Subcutaneous adipose tissue (tissue), 4 donors: ENCODE data around the gene GNAS. TPM values are rescaled to one million over a fixed set of nuclear protein-coding genes. Genes with fewer than 3 reads are reported as not detected.

Source experiments
- total RNA-seq, 4 donors: library from RNA; depleted of rRNA; stranded (reverse); fragments of >200 nt; gene quantifications; one replicate each; pipeline ENCODE4 v1.1.0, GENCODE V29; 2016
- TF ChIP-seq, protein P1 (sequence below): fragments of 450-650 bp; IDR thresholded peaks from one replicate; pipeline ENCODE4 v1.5.1; 2016; ENCODE audit warnings: low read depth, mild to moderate bottlenecking, control low read depth, antibody characterized with exemption, moderate library complexity

Gene GNAS
- total RNA-seq, 4 donors from 2014 or later, result 671 to 1,187 (median 863) TPM

GRCh38 chr20:58822149-58822548 lies 30.4 kb upstream of the GNAS start:
- TF ChIP-seq, protein P1, sequence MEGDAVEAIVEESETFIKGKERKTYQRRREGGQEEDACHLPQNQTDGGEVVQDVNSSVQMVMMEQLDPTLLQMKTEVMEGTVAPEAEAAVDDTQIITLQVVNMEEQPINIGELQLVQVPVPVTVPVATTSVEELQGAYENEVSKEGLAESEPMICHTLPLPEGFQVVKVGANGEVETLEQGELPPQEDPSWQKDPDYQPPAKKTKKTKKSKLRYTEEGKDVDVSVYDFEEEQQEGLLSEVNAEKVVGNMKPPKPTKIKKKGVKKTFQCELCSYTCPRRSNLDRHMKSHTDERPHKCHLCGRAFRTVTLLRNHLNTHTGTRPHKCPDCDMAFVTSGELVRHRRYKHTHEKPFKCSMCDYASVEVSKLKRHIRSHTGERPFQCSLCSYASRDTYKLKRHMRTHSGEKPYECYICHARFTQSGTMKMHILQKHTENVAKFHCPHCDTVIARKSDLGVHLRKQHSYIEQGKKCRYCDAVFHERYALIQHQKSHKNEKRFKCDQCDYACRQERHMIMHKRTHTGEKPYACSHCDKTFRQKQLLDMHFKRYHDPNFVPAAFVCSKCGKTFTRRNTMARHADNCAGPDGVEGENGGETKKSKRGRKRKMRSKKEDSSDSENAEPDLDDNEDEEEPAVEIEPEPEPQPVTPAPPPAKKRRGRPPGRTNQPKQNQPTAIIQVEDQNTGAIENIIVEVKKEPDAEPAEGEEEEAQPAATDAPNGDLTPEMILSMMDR, result no peak

- TF ChIP-seq, protein P1, result no peak
Measured at GRCh38 chr20:58822748-58823730, 29.5 kb upstream of the GNAS start.

DNA sequence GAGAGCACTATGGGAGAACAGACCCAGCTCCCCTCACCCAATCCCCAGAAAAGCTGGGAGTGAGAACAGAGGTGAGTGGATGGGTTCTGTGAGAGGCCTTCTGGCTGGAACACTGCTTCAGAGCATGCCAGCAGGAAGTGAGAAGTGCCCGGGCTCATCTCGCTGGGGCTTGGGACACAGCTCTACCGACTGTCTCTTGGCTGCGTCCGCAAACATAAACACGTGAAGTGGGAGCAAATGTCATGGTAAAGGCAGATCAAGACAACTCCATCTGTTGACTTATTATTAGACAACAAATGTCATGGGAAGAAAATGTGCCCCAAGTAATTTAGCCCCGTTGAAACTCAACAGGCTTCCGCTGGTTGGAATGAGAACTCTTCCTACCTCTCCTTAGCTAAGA lies 27.7 kb upstream of the GNAS start:
- TF ChIP-seq, protein P1, result no peak

- TF ChIP-seq, protein P1, result no peak
Measured at GRCh38 chr20:58825450-58825849, 27.1 kb upstream of the GNAS start.

GRCh38 chr20:58826271-58826670 lies 26.2 kb upstream of the GNAS start:
- TF ChIP-seq, protein P1, result no peak

DNA sequence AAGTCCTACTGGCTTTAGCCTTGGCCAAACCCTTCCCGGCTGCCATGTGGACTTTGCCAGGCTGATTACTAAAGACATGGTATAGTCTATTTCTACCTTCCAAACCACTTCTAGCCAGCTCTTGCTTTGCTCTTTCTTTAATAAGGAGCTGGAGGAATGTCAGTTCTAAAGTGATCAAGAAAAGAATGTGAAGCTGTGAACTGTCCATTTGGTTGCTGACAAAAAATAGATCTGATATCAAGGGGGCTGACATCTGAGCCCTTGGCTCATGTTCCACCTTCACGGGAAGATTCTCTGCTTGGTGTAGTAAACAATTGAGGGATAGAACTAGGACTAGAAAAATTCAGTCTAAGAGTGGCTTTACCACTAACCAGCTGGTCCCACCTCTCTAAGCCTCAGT lies 24.4 kb upstream of the GNAS start:
- TF ChIP-seq, protein P1, result no peak

GRCh38 chr20:58829531-58829941 lies 23.0 kb upstream of the GNAS start:
- TF ChIP-seq, protein P1, result no peak
